Spleen (tissue), 13 donors: ENCODE data around the gene CNMD. TPM values are rescaled to one million over a fixed set of nuclear protein-coding genes. Genes with fewer than 3 reads are reported as not detected.

Experiments
- DNase-seq: peaks from one replicate; pipeline ENCODE4 v3.0.0-alpha.2; 2020
- H3K27ac ChIP-seq, 8 donors: fragments of 200-600 bp; sonication (generic) in 7 of 8; 1 replicate in 4 of 8; 2 replicates in 4 of 8; pipeline versions ENCODE4 v1.5.0 to v1.8.0; 2016 to 2021; ENCODE audit warnings: inconsistent platforms in 4 of 8, mild to moderate bottlenecking in 4 of 8, moderate library complexity in 1 of 8
- H3K27me3 ChIP-seq, 7 donors: fragments of 200-600 bp; sonication (generic) in 6 of 7; replicated peaks in 1 of 7; 1 replicate in 4 of 7; 2 replicates in 3 of 7; pipeline versions ENCODE4 v1.5.0 to v1.8.0; 2016 to 2021; ENCODE audit warnings: inconsistent platforms in 3 of 7, mild to moderate bottlenecking in 1 of 7
- H3K36me3 ChIP-seq, 6 donors: fragments of 200-600 bp; sonication (generic) in 5 of 6; 1 replicate in 4 of 6; 2 replicates in 2 of 6; pipeline versions ENCODE4 v1.5.0 to v1.8.0; 2016 to 2021; ENCODE audit warnings: inconsistent platforms in 2 of 6
- H3K4me1 ChIP-seq, 6 donors: fragments of 200-600 bp; sonication (generic) in 5 of 6; 1 replicate in 3 of 6; 2 replicates in 3 of 6; pipeline versions ENCODE4 v1.5.0 to v1.8.0; 2016 to 2021; ENCODE audit warnings: inconsistent platforms in 3 of 6
- H3K4me3 ChIP-seq, 8 donors: fragments of 200-600 bp; sonication (generic) in 7 of 8; 1 replicate in 4 of 8; 2 replicates in 4 of 8; pipeline versions ENCODE4 v1.5.0 to v1.8.0; 2016 to 2021; ENCODE audit warnings: inconsistent platforms in 4 of 8, mild to moderate bottlenecking in 4 of 8, moderate library complexity in 2 of 8
- H3K9me3 ChIP-seq, 8 donors: fragments of 200-600 bp; sonication (generic) in 7 of 8; 1 replicate in 4 of 8; 2 replicates in 4 of 8; pipeline versions ENCODE4 v1.5.0 to v1.8.0; 2016 to 2021; ENCODE audit warnings: inconsistent platforms in 4 of 8
- CTCF ChIP-seq, 11 experiments: fragments of 200-600 bp in 7 of 11; fragments of 450-650 bp in 4 of 11; sonication (generic) in 4 of 11; IDR thresholded peaks in 8 of 11; conservative IDR thresholded peaks in 3 of 11; 1 replicate in 7 of 11; 2 replicates in 4 of 11; pipeline versions ENCODE4 v1.4.0 to v1.8.0; 2016 to 2021; ENCODE audit warnings: antibody characterized with exemption in 11 of 11, inconsistent platforms in 4 of 11, mild to moderate bottlenecking in 1 of 11
- POLR2A ChIP-seq, 3 donors: fragments of 450-650 bp; IDR thresholded peaks; one replicate each; pipeline ENCODE4 v1.5.1; 2017; ENCODE audit warnings: antibody characterized with exemption in 3 of 3, mild to moderate bottlenecking in 1 of 3
- POLR2AphosphoS5 ChIP-seq, 3 donors: sonication (generic); formaldehyde crosslinking; IDR thresholded peaks; one replicate each; pipeline ENCODE4 v1.5.1; 2017; ENCODE audit warnings: antibody characterized with exemption in 3 of 3
- WGBS, 5 donors: extraction: QIAGEN DNeasy Blood & Tissue Kit in 3 of 5; methylation state at CpG; one replicate each; pipeline versions ENCODE4 v1.1.5 to v1.1.7; 2013 to 2018; 5-methylcytosine and 5-hydroxymethylcytosine counted together
- intact Hi-C: fragments of 100-400 bp; cut with DNase I; formaldehyde crosslinking; loops from one replicate; pipeline ENCODE4 v1.15.0; 2023; ENCODE audit warnings: low total_unique reads
- long read RNA-seq, 2 donors: transcript quantifications; one replicate each; lab custom pipeline, GENCODE V29; 2026
- polyA plus RNA-seq, 3 donors: library from polyadenylated mRNA; stranded (reverse); fragments of 200-250 nt; gene quantifications; one replicate each; pipeline ENCODE4 v1.2.1, GENCODE V29; 2013
- total RNA-seq, 7 donors: library from RNA; depleted of rRNA in 3 of 7; stranded (reverse); fragments of >200 nt in 3 of 7; fragmentation: NEBNext Ultra II Directional in 4 of 7; extraction: Animal tissue kit (Norgen Biotek cat#: 25700) in 4 of 7; gene quantifications; one replicate each; pipeline versions ENCODE4 v1.1.0 to v1.2.1, GENCODE V29; 2016 to 2021
- donor health status: healthy with polysubstance abuse.
- donor health status: DM: no; HTN: no; CAD: no; lungs with moderate emphysema.
- donor health status: DM: no; HTN: no; CAD: no.
- donor health status: Bipolar disorder and iron deficiency.
- donor health status: healthy.
- donor health status: DM: no; HTN: no; CAD: no.
- donor health status: DM: yes; HTN: yes; CAD: no.

CNMD gene
- total RNA-seq = not detected
- under 1 TPM in 1 of 3 donors, not detected in 2; 0.19 TPM for polyA plus RNA-seq
- long read RNA-seq, donor 1 = 0 reads
- long read RNA-seq, donor 2 = 0 reads

GRCh38 chr13:52739468-52740071, at the start of gene CNMD:
Gene CNMD, minus strand, starts transcription at chr13:52739820. Its CDS starts 119 bp downstream, at chr13:52739701.
- H3K4me3 ChIP-seq = peak within 1 kb of the TSS; percentile 7 to 70 (median 35)
- H3K27ac ChIP-seq = no peak within 1 kb of the TSS
- DNase-seq = no peak
- peaks cover 0 to 8% (median 0%) of the 10 kb centered on the region in 8 donors for H3K9me3 ChIP-seq
- H3K36me3 ChIP-seq = no peaks in the 10 kb centered on the region
- H3K27me3 ChIP-seq = peaks cover 3 to 71% (median 28%) of the 10 kb centered on the region in 7 donors
- H3K4me1 ChIP-seq = peaks cover 0 to 18% (median 12%) of the 10 kb centered on the region in 6 donors
- intact Hi-C loops = no loop called here
- WGBS, 5 donors = 8 to 18% (median 12%) methylated on average over 19 to 34 of the region's 34 CpGs
- no peak for TF ChIP-seq POLR2AphosphoS5 (IDR thresholded peaks at IDR 0.05)
- no peak for TF ChIP-seq CTCF (IDR thresholded peaks at IDR 0.05 in 8 of 11, conservative IDR thresholded peaks at IDR 0.05 in 3 of 11)
- TF ChIP-seq POLR2A (IDR thresholded peaks at IDR 0.05) = no peak

GRCh38 chr13:52788011-52788410, 48.4 kb upstream of the CNMD start:
- WGBS, 5 donors = 40 to 63% (median 58%) methylated on average over 4 of the region's 4 CpGs
- DNase-seq = no peak
- Histone ChIP-seq H3K9me3 (no peaks in the 10 kb centered on the region), H3K27me3 (peaks cover 0 to 30% (median 0%) of the 10 kb centered on the region in 7 donors), H3K27ac (no peak overlapping the region), H3K36me3 (no peaks in the 10 kb centered on the region), H3K4me3 (no peak overlapping the region), H3K4me1 (no peaks in the 10 kb centered on the region)
- no peak for TF ChIP-seq POLR2A (IDR thresholded peaks at IDR 0.05)
- TF ChIP-seq POLR2AphosphoS5 (IDR thresholded peaks at IDR 0.05) = no peak
- no peak for TF ChIP-seq CTCF (IDR thresholded peaks at IDR 0.05 in 8 of 11, conservative IDR thresholded peaks at IDR 0.05 in 3 of 11)
- intact Hi-C loops = no loop called here

- DNase-seq = no peak
- H3K4me1 ChIP-seq = no peaks in the 10 kb centered on the region
- intact Hi-C loops = no loop called here
- no peak overlapping the region for H3K27ac ChIP-seq
- H3K4me3 ChIP-seq = no peak overlapping the region
- H3K36me3 ChIP-seq = no peaks in the 10 kb centered on the region
- 71 to 93% (median 79%) methylated on average over 2 of the region's 2 CpGs for WGBS, 5 donors
- peaks cover 0 to 30% (median 0%) of the 10 kb centered on the region in 7 donors for H3K27me3 ChIP-seq
- no peaks in the 10 kb centered on the region for H3K9me3 ChIP-seq
- TF ChIP-seq POLR2AphosphoS5 (IDR thresholded peaks at IDR 0.05) (no peak), POLR2A (IDR thresholded peaks at IDR 0.05) (no peak), CTCF (IDR thresholded peaks at IDR 0.05 in 8 of 11, conservative IDR thresholded peaks at IDR 0.05 in 3 of 11) (no peak)
These were observed 47.6 kb upstream of the CNMD start for GRCh38 chr13:52787235-52787634.

GRCh38 chr13:52786766-52787165, 47.1 kb upstream of the CNMD start:
- Histone ChIP-seq H3K36me3 (no peaks in the 10 kb centered on the region), H3K9me3 (no peaks in the 10 kb centered on the region), H3K27ac (no peak overlapping the region), H3K4me1 (no peaks in the 10 kb centered on the region), H3K27me3 (peaks cover 0 to 30% (median 0%) of the 10 kb centered on the region in 7 donors), H3K4me3 (no peak overlapping the region)
- WGBS, 5 donors = 74 to 83% (median 77%) methylated on average over 3 of the region's 3 CpGs
- no peak for TF ChIP-seq POLR2AphosphoS5 (IDR thresholded peaks at IDR 0.05)
- no peak for TF ChIP-seq POLR2A (IDR thresholded peaks at IDR 0.05)
- TF ChIP-seq CTCF (IDR thresholded peaks at IDR 0.05 in 8 of 11, conservative IDR thresholded peaks at IDR 0.05 in 3 of 11) = no peak
- no peak for DNase-seq
- intact Hi-C loops = no loop called here
